ENCODE results near the gene ANKH. TPM values are rescaled to one million over a fixed set of nuclear protein-coding genes. Genes with fewer than 3 reads are reported as not detected.

ANKH gene
- total RNA-seq, 1 experiment from 2014 or later, result 81.4 TPM

- no peak for TF ChIP-seq EZH2 (IDR thresholded peaks at IDR 0.05; ENCODE audit: low read depth)
- TF ChIP-seq CTCF (conservative IDR thresholded peaks at IDR 0.05), result no peak
- POLR2A ChIA-PET (ENCODE audit: unreplicated experiment), result no interaction called here
- Histone ChIP-seq H3K4me1 (replicated peaks; ENCODE audit: insufficient read depth) (peaks cover 23% of the 10 kb centered on the region), H3K27ac (no peak overlapping the region), H3K27me3 (ENCODE audit: insufficient read depth, low read depth) (no peaks in the 10 kb centered on the region), H3K4me3 (no peak overlapping the region), H3K4me2 (no peak overlapping the region), H2AFZ (no peak overlapping the region), H3K9me3 (ENCODE audit: insufficient read depth, low read depth) (no peaks in the 10 kb centered on the region), H3K79me2 (ENCODE audit: low read depth) (no peaks in the 10 kb centered on the region), H3F3A (ENCODE audit: insufficient read depth, low read depth) (peaks cover 6% of the 10 kb centered on the region; the same call in 1 of the 2 replicates), H3K9me2 (ENCODE audit: insufficient read depth) (no peaks in the 10 kb centered on the region), H4K20me1 (ENCODE audit: insufficient read depth) (no peaks in the 10 kb centered on the region), H3K36me3 (ENCODE audit: low read depth) (no peaks in the 10 kb centered on the region)
- CTCF ChIA-PET, result no interaction called here
- intact Hi-C loops (cut with micrococcal nuclease; ENCODE audit: unreplicated experiment), result loop anchor here (2.0 kb wide), 1 partner anchor 43 kb away; no protein-coding TSS in a partner anchor
- no peak for DNase-seq
- BruUV-seq (replicated peaks), result no TSS peak
Measured at GRCh38 chr5:14851999-14852526, 19.5 kb downstream of the ANKH start.

- Histone ChIP-seq H2AFZ (no peak overlapping the region), H3K27me3 (ENCODE audit: insufficient read depth, low read depth) (no peaks in the 10 kb centered on the region), H3F3A (ENCODE audit: insufficient read depth, low read depth) (peaks cover 6% of the 10 kb centered on the region; the same call in 1 of the 2 replicates), H3K4me2 (no peak overlapping the region), H3K9me3 (ENCODE audit: insufficient read depth, low read depth) (no peaks in the 10 kb centered on the region), H3K4me1 (replicated peaks; ENCODE audit: insufficient read depth) (peaks cover 23% of the 10 kb centered on the region), H3K4me3 (no peak overlapping the region), H3K9me2 (ENCODE audit: insufficient read depth) (no peaks in the 10 kb centered on the region), H3K79me2 (ENCODE audit: low read depth) (no peaks in the 10 kb centered on the region), H3K27ac (no peak overlapping the region), H3K36me3 (ENCODE audit: low read depth) (no peaks in the 10 kb centered on the region), H4K20me1 (ENCODE audit: insufficient read depth) (no peaks in the 10 kb centered on the region)
- POLR2A ChIA-PET (ENCODE audit: unreplicated experiment), result interaction anchor here (0.6 kb wide), 1 partner anchor 19 kb away, joined by 3 read pairs; no protein-coding TSS in a partner anchor
- TF ChIP-seq EZH2 (IDR thresholded peaks at IDR 0.05; ENCODE audit: low read depth), result no peak
- no peak for DNase-seq
- intact Hi-C loops (cut with micrococcal nuclease; ENCODE audit: unreplicated experiment), result loop anchor here (2.0 kb wide), 1 partner anchor 43 kb away; no protein-coding TSS in a partner anchor
- no TSS peak for BruUV-seq (replicated peaks)
- CTCF ChIA-PET, result no interaction called here
Measured at GRCh38 chr5:14851597-14851996, 20.0 kb downstream of the ANKH start.

- Histone ChIP-seq H3K4me3 (no peak overlapping the region), H3K9me2 (ENCODE audit: insufficient read depth) (no peaks in the 10 kb centered on the region), H3K4me1 (replicated peaks; ENCODE audit: insufficient read depth) (peaks cover 23% of the 10 kb centered on the region), H3F3A (ENCODE audit: insufficient read depth, low read depth) (peaks cover 6% of the 10 kb centered on the region; the same call in 1 of the 2 replicates), H3K79me2 (ENCODE audit: low read depth) (no peaks in the 10 kb centered on the region), H4K20me1 (ENCODE audit: insufficient read depth) (no peaks in the 10 kb centered on the region), H2AFZ (no peak overlapping the region), H3K36me3 (ENCODE audit: low read depth) (no peaks in the 10 kb centered on the region), H3K27me3 (ENCODE audit: insufficient read depth, low read depth) (0 out of 2 replicates have a peak, but pooled peaks cover 2% of the 10 kb centered on the region), H3K27ac (no peak overlapping the region), H3K4me2 (no peak overlapping the region), H3K9me3 (ENCODE audit: insufficient read depth, low read depth) (no peaks in the 10 kb centered on the region)
- BruUV-seq (replicated peaks), result no TSS peak
- intact Hi-C loops (cut with micrococcal nuclease; ENCODE audit: unreplicated experiment), result loop anchor here (2.0 kb wide), 1 partner anchor 42 kb away; no protein-coding TSS in a partner anchor
- POLR2A ChIA-PET (ENCODE audit: unreplicated experiment), result interaction anchor here (0.6 kb wide), 1 partner anchor 19 kb away, joined by 3 read pairs; no protein-coding TSS in a partner anchor
- CTCF ChIA-PET, result no interaction called here
- TF ChIP-seq CTCF (conservative IDR thresholded peaks at IDR 0.05) (no peak), EZH2 (IDR thresholded peaks at IDR 0.05; ENCODE audit: low read depth) (no peak)
- no peak for DNase-seq
Measured at GRCh38 chr5:14851050-14851419, 20.5 kb downstream of the ANKH start.
